Stimulated activated CD4-positive, alpha-beta T cell treated with anti-CD3 and anti-CD28 coated beads, Interleukin-4, amount 100 ng/mL, for 4 hours (primary cell): ENCODE data around the gene IL6ST.
A peak's percentile ranks its signal among the peaks of the same experiment; 100 is the strongest.
"Not testable (repeated sequence)": the region's sequence is repeated elsewhere in the genome, so short reads cannot be mapped to it uniquely, and the experiment has no call there.

Experiments used
- DNase-seq, 2 experiments: peaks; one replicate each; pipeline ENCODE4 v3.0.0-alpha.2; 2020

IL6ST gene

DNA sequence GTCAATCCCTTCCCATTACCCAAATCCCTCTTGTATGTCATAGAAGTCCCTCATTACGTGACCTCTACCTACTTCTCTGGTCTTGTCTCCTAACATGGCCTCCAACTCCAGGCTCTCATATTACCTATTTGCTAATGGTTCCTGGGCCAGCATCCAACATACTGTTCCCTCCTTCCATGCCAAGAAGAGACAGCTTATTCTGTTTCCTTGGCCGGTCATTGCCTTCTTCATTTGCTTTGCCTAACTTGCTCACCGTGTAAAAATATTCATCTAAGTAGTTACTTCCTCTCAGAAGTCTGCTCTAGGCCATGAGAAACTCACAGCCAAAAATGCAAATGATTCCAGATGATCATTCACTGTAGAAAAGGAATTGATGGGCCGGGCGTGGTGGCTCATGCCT lies 8.9 kb upstream of the IL6ST start:
- no peak for DNase-seq

GRCh38 chr5:56003179-56003578 lies 8.4 kb upstream of the IL6ST start:
- DNase-seq = no peak

GRCh38 chr5:56002303-56002702 lies 7.5 kb upstream of the IL6ST start:
- DNase-seq = no peak

- not testable (repeated sequence) for DNase-seq
These were observed 5.5 kb upstream of the IL6ST start for GRCh38 chr5:56000221-56000620.

DNA sequence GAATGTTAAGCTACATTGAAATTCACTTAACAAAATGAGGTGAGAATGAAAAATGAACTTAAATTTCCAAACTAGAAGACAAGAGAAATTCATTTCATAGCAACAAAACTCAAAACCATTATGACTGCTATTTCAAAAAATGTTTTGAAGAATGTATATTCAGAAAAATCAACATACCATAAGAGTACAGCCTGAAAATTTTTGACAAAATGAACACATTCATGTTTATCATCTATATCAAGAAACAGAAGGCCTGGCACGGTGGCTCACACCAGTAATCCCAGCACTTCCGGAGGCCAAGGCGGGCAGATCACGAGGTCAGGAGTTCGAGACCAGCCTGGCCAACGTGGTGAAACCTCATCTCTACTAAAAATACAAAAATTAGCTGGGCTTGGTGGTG lies 4.2 kb upstream of the IL6ST start:
- no peak for DNase-seq

DNA sequence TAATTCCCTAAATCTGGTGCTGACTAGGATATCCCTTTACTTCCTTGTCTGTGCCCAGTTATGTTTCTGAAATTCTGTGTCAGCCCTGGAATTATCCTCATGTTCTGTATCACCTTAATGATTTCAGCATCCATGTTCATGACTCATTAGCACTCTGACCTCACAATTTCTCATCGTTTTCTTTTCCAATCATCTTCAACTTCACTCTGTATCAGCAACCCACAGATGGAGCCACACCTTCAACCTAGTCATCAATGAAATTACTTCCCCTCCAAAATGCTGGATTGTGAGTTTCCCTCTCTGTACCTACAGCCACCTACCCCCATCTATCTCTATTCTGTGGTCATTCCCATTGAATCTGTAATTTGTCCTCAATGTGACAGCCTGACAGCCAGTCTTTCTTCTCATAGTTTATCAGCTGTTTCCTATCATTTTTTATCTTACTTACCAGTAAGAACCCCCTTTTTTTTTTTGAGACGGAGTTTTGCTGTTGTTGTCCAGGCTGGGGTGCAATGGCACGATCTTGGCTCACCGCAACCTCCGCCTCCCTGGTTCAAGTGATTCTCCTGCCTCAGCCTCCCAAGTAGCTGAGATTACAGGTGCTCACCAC lies 3.1 kb upstream of the IL6ST start:
- peak in 1 of 2 experiments; percentile 34 for DNase-seq

- peak; percentile 96 to 97 for DNase-seq
These were observed 493 bp upstream of the IL6ST start for GRCh38 chr5:55994998-55995914.

GRCh38 chr5:55993731-55994494 lies 850 bp downstream of the IL6ST start:
- no peak for DNase-seq

- DNase-seq = no peak
These were observed 1.8 kb downstream of the IL6ST start for GRCh38 chr5:55993013-55993412.

GRCh38 chr5:55991768-55992486 lies 2.8 kb downstream of the IL6ST start:
- no peak for DNase-seq

GRCh38 chr5:55990895-55991294 lies 3.9 kb downstream of the IL6ST start:
- DNase-seq = not testable (repeated sequence)

GRCh38 chr5:55989860-55990259 lies 4.9 kb downstream of the IL6ST start:
- no peak for DNase-seq

- DNase-seq = no peak
These were observed 5.7 kb downstream of the IL6ST start for GRCh38 chr5:55988979-55989638.

DNA sequence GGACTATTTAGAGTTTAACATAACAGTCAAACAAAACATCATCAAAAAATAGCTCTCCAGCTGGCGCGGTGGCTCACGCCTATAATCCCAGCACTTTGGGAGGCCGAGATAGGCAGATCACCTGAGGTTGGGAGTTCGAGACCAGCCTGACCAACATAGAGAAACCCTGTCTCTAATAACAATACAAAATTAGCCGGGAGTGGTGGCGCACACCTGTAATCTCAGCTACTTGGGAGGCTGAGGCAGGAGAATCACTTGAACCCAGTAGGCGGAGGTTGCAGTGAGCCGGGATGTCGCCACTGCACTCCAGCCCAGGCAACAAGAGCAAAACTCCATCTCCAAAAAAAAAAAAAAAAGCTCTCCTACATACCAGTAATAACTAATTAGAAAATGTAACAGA lies 6.3 kb downstream of the IL6ST start:
- not testable (repeated sequence) for DNase-seq

DNA sequence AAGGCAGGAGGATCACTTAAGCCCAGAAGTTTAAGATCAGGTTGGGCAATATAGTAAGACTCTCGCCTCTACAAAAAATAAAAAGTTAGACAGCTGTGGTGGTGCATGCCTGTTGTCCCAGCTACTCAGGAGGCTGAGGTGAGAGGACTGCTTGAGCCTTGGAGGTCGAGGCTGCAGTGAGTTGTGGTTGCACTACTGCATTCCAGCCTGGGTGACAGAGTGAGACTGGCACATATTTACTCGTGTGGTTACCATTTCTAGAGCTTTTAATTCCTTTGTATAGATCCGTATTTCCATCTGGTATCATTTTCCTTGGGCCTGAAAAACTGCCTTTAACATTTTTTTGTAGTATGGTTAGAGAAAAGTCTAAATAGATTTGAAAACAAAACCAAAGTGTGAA lies 7.8 kb downstream of the IL6ST start:
- no peak for DNase-seq

DNA sequence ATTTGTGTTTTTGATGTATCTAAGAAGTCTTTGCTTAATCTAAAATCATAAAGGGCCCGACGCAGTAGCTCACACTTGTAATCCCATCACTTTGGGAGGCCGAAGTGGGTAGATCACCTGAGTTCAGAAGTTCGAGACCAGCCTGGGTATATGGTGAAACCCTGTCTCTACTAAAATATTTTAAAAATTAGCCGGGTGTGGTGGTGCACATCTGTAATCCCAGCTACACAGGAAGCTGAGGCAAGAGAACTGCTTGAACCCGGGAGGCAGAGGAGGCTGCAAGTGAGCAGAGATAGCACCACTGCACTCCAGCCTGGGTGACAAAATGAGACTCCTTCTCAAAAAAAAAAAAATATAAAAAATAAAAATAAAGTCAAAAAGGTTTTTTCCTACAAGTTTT lies 9.6 kb downstream of the IL6ST start:
- no peak for DNase-seq

GRCh38 chr5:55983986-55984385 lies 10.8 kb downstream of the IL6ST start:
- DNase-seq = no peak

GRCh38 chr5:55982957-55983381 lies 11.8 kb downstream of the IL6ST start:
- no peak for DNase-seq

DNA sequence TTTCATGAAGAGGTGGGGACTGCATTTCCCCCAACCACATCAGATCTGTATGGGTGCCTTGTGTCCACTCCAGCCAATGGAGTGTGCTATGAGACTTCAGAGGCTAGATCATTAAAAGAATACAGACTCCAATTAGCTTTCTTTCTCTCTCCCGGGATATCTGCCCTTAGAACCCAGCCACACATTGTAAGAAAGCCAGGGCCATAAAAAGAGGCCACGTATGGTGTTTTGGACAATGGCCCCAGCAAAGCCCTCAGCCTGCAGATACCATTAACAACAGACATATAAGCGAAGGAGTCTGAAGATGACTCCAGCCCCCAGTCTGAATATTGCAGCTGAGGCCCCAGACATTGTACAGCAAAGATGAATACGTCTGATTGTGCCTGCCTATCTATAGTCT lies 21.5 kb downstream of the IL6ST start:
- no peak for DNase-seq

DNA sequence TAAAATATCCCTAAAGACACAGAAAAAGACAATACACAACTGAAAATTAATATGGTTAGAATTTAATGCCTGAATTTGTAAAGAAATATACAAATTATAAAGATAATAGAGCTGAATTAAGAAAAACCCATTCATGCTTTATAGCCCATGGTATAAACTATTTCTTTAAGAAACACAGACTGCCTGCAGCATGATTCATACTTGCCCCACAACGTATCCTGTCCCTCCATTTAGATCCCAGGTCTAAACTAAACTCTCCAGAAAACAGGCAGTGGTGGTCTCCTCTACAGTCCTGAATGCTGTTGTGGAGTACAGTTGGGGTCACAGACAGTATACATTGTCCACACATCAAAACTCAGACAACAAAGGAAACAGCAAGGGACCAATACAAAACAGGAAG lies 24.8 kb downstream of the IL6ST start:
- DNase-seq = no peak

DNA sequence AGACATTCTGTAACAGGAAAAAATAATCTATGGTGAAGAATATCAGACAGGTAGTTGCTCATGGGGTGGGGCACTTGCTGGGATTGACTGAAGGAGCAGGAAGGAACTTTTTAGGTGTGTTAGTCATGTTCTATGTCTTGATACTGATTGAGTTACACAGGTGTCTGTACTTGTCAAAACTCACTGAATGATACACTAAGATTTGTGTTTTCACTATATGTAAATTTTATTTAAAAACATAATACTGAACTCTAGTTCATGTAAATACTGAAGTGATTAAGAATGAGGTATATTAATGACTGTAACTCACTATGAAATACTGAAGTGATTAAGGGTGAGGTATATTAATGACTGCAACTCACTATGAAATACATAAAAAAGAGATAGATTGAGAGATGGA lies 28.5 kb downstream of the IL6ST start:
- no peak for DNase-seq

DNA sequence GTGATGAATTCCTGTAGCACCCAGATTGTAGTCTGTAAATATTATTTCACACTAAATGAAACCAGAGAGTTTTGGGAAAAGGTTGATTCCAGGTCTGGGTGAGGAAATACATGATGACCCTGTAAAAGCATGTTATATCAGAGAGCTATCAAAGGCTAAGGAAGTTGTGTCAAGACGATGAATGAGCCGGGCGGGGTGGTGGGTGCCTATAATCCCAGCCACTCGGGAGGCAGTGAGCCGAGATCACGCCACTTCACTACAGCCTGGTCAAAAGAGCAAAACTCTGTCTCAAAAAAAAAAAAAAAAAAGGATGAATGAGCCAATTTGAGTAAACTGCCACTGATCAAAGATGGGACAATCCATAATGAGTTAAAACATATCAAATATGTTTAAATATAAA lies 29.2 kb downstream of the IL6ST start:
- DNase-seq = no peak
